Measurements from ENCODE around the gene TBC1D10B.

Gene TBC1D10B

DNA sequence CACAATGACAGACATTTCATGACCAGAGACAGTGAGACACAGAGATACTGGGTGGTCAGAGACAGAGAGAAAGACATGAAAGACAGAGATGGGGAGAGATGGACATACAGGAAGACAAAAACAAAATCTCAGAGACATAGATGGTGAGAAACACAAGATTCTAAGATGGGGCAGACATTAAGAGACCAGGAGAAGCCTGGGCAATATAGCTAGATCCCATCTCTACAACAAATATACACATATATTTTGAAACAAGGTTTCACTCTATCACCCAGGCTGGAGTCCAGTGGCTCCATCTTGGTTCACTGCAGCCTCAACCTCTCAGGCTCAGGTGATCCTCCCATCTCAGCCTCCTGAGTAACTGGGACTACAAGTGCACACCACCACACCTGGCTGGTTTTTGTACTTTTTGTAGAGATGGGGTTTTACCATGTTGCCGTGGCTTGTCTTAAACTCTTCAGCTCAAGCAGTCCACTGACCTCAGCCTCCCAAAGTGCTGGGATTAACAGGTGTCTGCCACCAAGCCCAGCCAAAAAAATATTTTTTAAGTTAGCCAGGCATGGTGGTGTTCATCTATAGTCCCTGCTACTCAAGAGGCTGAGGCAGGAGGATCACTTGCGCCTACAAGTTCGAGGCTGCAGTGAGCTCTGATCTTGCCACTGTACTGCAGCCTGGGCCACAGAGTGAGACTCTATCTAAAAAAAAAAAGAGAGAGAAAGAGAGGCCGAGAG lies 9.9 kb upstream of the TBC1D10B start:
- no peak overlapping the region for H2AFZ ChIP-seq (ENCODE audit: low read depth, low read length)
- H3K36me3 ChIP-seq (replicated peaks; ENCODE audit: low read depth, low read length), result peaks cover 5% of the 10 kb centered on the region
- no peaks in the 10 kb centered on the region for H3K27me3 ChIP-seq (ENCODE audit: low read depth, low read length)
- H3K4me1 ChIP-seq (ENCODE audit: low read length), result peaks cover 34% of the 10 kb centered on the region
- no peak overlapping the region for H3K4me2 ChIP-seq (ENCODE audit: low read length)
- TF ChIP-seq, protein P1, sequence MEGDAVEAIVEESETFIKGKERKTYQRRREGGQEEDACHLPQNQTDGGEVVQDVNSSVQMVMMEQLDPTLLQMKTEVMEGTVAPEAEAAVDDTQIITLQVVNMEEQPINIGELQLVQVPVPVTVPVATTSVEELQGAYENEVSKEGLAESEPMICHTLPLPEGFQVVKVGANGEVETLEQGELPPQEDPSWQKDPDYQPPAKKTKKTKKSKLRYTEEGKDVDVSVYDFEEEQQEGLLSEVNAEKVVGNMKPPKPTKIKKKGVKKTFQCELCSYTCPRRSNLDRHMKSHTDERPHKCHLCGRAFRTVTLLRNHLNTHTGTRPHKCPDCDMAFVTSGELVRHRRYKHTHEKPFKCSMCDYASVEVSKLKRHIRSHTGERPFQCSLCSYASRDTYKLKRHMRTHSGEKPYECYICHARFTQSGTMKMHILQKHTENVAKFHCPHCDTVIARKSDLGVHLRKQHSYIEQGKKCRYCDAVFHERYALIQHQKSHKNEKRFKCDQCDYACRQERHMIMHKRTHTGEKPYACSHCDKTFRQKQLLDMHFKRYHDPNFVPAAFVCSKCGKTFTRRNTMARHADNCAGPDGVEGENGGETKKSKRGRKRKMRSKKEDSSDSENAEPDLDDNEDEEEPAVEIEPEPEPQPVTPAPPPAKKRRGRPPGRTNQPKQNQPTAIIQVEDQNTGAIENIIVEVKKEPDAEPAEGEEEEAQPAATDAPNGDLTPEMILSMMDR (IDR thresholded peaks at IDR 0.05; ENCODE audit: low read depth, low read length), result no peak
- no peak for TF ChIP-seq EZH2phosphoT487 (IDR thresholded peaks at IDR 0.05; ENCODE audit: low read depth)
- H3K79me2 ChIP-seq (ENCODE audit: low read length), result peaks cover 21% of the 10 kb centered on the region
- H4K20me1 ChIP-seq (ENCODE audit: insufficient read depth, low read length), result no peaks in the 10 kb centered on the region
- H3K4me3 ChIP-seq (ENCODE audit: low read length), result no peak overlapping the region
- H3K9me3 ChIP-seq (ENCODE audit: insufficient read depth, low read length), result no peaks in the 10 kb centered on the region
- H3K9ac ChIP-seq (ENCODE audit: low read length), result no peak overlapping the region
- H3K27ac ChIP-seq (ENCODE audit: low read length), result no peak overlapping the region

- Histone ChIP-seq H4K20me1 (ENCODE audit: insufficient read depth, low read length) (no peaks in the 10 kb centered on the region), H3K36me3 (replicated peaks; ENCODE audit: low read depth, low read length) (peaks cover 5% of the 10 kb centered on the region), H3K9me3 (ENCODE audit: insufficient read depth, low read length) (no peaks in the 10 kb centered on the region), H3K4me2 (ENCODE audit: low read length) (peak overlapping the region; percentile 99), H3K9ac (ENCODE audit: low read length) (peak overlapping the region; percentile 34; the same call in 1 of the 2 replicates), H3K27me3 (ENCODE audit: low read depth, low read length) (no peaks in the 10 kb centered on the region), H3K79me2 (ENCODE audit: low read length) (peaks cover 21% of the 10 kb centered on the region), H3K4me1 (ENCODE audit: low read length) (peaks cover 34% of the 10 kb centered on the region), H2AFZ (ENCODE audit: low read depth, low read length) (no peak overlapping the region), H3K4me3 (ENCODE audit: low read length) (peak overlapping the region; percentile 98), H3K27ac (ENCODE audit: low read length) (no peak overlapping the region; the same call in 1 of the 2 replicates)
- TF ChIP-seq, protein P1 (IDR thresholded peaks at IDR 0.05; ENCODE audit: low read depth, low read length), result no peak
- TF ChIP-seq EZH2phosphoT487 (IDR thresholded peaks at IDR 0.05; ENCODE audit: low read depth), result no peak
Measured at GRCh38 chr16:30379158-30379783, 9.0 kb upstream of the TBC1D10B start.

DNA sequence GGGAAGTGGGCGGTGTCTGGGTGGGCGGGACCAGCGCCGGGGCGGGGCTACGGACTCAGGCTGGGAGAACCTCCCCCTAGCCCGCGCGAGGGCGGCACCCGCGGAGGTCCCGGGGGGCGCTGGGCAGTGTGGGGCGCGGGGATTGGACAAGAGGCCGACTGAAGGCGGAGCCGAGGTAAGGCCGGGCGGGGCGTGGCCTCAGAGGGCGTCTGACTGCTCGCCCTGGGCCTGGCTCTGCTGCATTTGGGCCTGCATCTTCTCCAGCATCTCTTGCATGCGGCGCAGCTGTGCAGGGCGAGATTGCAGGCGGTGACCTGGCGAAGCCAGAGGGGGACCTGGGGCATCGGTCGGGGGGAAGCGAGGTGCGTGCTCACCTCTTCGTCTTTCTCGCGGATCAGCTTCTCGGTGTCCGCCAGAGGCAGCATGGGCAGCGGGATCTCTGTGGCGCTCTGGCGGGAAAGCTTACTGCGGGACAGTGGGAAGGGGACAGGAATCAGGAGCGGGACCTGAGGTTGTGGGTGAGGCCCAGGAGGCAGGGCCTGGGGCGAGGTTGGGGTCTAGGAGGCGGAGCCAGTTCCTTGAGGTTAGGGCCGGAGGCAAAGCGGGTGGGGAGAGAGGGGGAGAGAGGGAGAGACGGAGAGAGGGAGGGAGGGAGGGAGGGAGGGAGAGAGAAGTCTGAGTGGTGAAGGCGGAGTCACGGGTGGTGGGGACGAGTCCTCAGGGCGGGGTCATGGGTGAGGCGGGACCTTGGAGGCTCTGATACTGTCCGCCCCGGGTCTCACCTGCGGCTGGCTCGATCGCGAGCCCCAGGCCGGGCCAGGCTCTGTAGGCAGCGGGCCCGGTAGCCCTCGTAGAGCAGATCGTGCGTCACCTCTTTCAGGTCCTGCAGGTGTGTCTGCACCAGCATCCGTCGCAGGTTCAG lies 8.2 kb upstream of the TBC1D10B start:
- no peak for TF ChIP-seq EZH2phosphoT487 (IDR thresholded peaks at IDR 0.05; ENCODE audit: low read depth)
- TF ChIP-seq, protein P1 (IDR thresholded peaks at IDR 0.05; ENCODE audit: low read depth, low read length), result no peak
- Histone ChIP-seq H2AFZ (ENCODE audit: low read depth, low read length) (no peak overlapping the region), H3K4me2 (ENCODE audit: low read length) (peak overlapping the region; percentile 99), H3K9me3 (ENCODE audit: insufficient read depth, low read length) (no peaks in the 10 kb centered on the region), H3K4me3 (ENCODE audit: low read length) (peak overlapping the region; percentile 98), H3K36me3 (replicated peaks; ENCODE audit: low read depth, low read length) (peaks cover 5% of the 10 kb centered on the region), H3K27ac (ENCODE audit: low read length) (peak overlapping the region; percentile 99), H3K27me3 (ENCODE audit: low read depth, low read length) (no peaks in the 10 kb centered on the region), H3K4me1 (ENCODE audit: low read length) (peaks cover 33% of the 10 kb centered on the region), H4K20me1 (ENCODE audit: insufficient read depth, low read length) (no peaks in the 10 kb centered on the region), H3K79me2 (ENCODE audit: low read length) (peaks cover 21% of the 10 kb centered on the region), H3K9ac (ENCODE audit: low read length) (peak overlapping the region; percentile 99)

Measured in OCI-LY3 (cell line).